Caki2 (cell line): ENCODE results near the gene COL2A1. TPM values are rescaled to one million over a fixed set of nuclear protein-coding genes. Genes with fewer than 3 reads are reported as not detected.
A peak's percentile ranks its signal among the peaks of the same experiment; 100 is the strongest.

ENCODE experiments used
- DNase-seq: peaks from one replicate; pipeline ENCODE4 v3.0.0-alpha.2; 2015; ENCODE audit warnings: low read depth
- in situ Hi-C: cut with HindIII; loops from 2 replicates; pipeline ENCODE4 v1.10.0; 2016; ENCODE audit warnings: low sequenced_read_pairs, low pct_unique_long_range_greater_than_20kb, mixed read lengths
- total RNA-seq: library from RNA; depleted of rRNA; stranded (reverse); fragments of >200 nt; shearing (Covaris generic); gene quantifications from 2 replicates; pipeline ENCODE4 v1.2.3, GENCODE V29; 2014; ENCODE audit warnings: low replicate concordance; rRNA removed

The COL2A1 gene
- total RNA-seq, 1 experiment from 2014 or later: not detected

- peak; percentile 4 for DNase-seq
- in situ Hi-C loops: no loop called here
Observed at GRCh38 chr12:47943623-47944340, 60.5 kb downstream of the COL2A1 start.

- no peak for DNase-seq
- in situ Hi-C loops: no loop called here
Observed at GRCh38 chr12:47942614-47943225, 61.6 kb downstream of the COL2A1 start.

DNA sequence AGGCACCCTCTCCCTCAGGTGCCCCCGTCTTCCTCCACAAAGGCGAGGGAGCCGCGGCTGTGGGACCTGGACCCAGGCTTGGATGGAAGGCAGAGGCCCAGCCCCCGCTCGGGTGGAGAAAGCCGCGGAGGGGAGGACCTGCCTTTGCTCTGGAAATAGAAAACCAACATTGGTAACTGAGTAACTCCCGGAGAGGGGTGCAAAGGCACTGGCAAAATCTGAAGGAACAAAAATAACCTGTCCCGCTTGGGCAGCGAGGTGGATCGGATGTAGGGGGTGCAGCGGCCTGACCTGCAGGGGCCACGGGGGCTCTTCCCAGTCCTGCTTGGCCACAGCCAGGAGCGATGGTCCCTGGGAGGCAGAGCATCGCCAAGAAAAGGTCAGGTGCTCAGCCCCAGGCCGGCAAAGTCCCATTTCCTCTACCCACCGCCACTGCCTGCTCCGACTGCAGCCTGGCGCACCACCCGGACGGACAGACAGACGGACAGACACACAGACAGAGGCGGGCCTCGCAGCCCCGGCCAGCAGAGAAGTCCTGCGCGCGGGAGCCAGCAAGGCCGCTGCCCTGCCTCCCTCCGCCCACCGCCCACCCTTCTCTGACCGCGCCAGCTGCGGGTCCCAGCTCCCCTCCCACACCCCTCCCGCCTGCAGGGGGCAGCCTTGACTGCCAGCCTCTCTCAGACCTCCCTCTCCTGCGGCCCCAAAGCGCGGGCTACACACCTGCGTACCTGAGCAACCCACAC lies 62.2 kb downstream of the COL2A1 start:
- in situ Hi-C loops: no loop called here
- no peak for DNase-seq

- in situ Hi-C loops: no loop called here
- no peak for DNase-seq
Observed at GRCh38 chr12:47941475-47941780, 62.8 kb downstream of the COL2A1 start.

- in situ Hi-C loops: no loop called here
Observed at GRCh38 chr12:47940773-47941474, 63.4 kb downstream of the COL2A1 start.

GRCh38 chr12:47939009-47939601 lies 65.2 kb downstream of the COL2A1 start:
- DNase-seq: no peak
- in situ Hi-C loops: no loop called here

More at GRCh38 chr12:47940773-47941474, 63.4 kb downstream of the COL2A1 start:
- no peak for DNase-seq

DNA sequence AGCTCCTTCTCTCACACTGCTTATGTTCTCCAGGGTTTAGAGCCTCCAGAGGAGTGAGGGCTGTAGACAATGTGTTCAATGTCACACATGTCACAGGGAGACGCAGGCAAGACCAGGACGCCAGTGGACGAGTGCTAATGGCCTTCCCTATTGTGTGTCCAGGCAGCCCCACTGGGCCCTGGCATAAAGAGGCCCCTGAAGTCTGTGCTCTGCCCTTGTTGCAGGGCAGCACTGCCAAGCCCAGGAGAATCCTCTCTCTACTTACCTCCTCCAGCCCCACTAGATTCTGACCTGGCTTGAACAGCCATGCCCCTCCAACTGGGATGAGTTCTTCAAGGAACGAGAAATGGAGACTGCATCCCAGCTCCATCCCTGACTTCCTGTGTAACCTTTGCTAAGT lies 65.7 kb downstream of the COL2A1 start:
- in situ Hi-C loops: no loop called here
- no peak for DNase-seq

DNA sequence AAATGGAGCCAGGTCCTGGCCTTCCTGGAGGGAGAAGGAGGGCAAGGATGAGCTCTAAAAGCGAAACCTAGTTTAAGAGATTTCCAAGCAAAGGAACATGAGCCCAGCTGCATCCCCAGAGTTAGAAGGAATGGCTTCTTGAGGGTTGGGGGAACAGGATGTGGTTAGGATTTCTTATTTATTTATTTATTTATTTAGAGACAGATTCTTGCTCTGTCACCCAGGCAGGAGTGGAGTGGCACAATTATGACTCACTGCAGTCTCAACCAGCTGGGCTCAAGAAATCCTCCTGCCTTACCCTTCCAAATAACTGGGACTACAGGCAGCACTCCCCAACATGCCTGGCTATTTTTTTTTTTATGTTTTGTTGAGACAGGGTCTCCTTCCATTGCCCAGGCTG lies 66.2 kb downstream of the COL2A1 start:
- in situ Hi-C loops: no loop called here
- DNase-seq: no peak

DNA sequence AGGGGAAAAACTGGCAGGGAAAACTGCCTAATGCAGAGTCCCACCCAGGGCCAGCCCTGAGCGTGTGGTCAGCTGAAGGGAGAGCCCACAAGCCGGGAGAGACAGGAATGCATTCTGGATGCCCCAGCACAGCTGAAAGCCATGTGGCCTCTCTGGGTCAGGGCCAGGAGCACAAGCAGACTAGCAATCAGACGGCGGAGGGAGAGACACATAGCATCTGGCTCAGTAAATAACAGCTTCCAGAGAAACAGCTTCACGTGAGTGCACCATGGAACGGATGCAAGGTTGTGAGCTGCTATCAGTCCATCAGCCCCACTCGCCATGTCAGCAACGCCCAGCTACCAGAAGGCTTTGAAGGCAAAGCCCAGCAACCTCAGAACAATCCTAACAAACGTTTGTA lies 69.1 kb downstream of the COL2A1 start:
- in situ Hi-C loops: no loop called here
- no peak for DNase-seq

- in situ Hi-C loops: no loop called here
- no peak for DNase-seq
Observed at GRCh38 chr12:47931187-47931586, 73.1 kb downstream of the COL2A1 start.

DNA sequence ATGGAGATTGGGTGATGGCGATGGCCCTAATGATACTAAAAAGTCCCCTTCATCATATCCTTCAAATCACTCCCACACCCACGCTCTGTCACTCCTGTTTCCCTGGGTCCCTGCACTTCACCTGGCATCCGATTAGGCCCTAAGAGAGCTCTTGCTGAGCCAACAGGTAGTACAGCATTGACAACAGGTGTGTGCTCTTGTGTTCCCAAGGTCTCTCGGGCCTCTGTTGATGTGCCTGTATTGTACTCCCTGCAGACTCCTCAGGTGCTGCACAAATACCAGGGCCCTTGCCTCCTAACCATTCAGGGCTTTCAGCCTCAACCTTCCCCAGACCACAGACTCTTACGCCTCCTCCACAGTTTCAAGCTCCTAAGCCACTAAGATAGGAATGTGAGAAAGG lies 73.6 kb downstream of the COL2A1 start:
- in situ Hi-C loops: no loop called here
- DNase-seq: no peak

GRCh38 chr12:47927346-47927745 lies 76.9 kb downstream of the COL2A1 start:
- no peak for DNase-seq
- in situ Hi-C loops: no loop called here

Other genes starting within 250 kb of the COL2A1 start
- gene RAPGEF3, start 245.6 kb downstream of the COL2A1 start, total RNA-seq: 106 and 112 TPM in 2 replicates
- gene SLC48A1, start 231.2 kb downstream of the COL2A1 start, total RNA-seq: 151 and 222 TPM in 2 replicates
- gene HDAC7, start 184.6 kb downstream of the COL2A1 start, total RNA-seq: 10.9 and 12.4 TPM in 2 replicates
- 0.14 and 0.55 TPM in 2 replicates for gene VDR, start 99.5 kb downstream of the COL2A1 start, total RNA-seq
- gene TMEM106C, start 40.9 kb downstream of the COL2A1 start, total RNA-seq: 212 and 223 TPM in 2 replicates
- gene SENP1, start 101.6 kb upstream of the COL2A1 start, total RNA-seq: 18.4 and 23.3 TPM in 2 replicates
- 65.4 and 193 TPM in 2 replicates for gene PFKM, start 114.9 kb upstream of the COL2A1 start, total RNA-seq
- gene ASB8, start 153.0 kb upstream of the COL2A1 start, total RNA-seq: 14.0 and 20.9 TPM in 2 replicates
- not detected in 2 replicates for gene CCDC184, start 179.2 kb upstream of the COL2A1 start, total RNA-seq
- gene OR10AD1, start 198.8 kb upstream of the COL2A1 start, total RNA-seq: not detected in 2 replicates